PFSK-1 (cell line): ENCODE data around the gene CSF1R.

Experiments used
- FOXP2 ChIP-seq: optimal IDR thresholded peaks from 2 replicates; pipeline ENCODE3; 2011; ENCODE audit warnings: borderline replicate concordance, control low read depth, inconsistent platforms; ENCODE audit not compliant: insufficient read depth; ENCODE audit errors: extremely low read length, extremely low read depth
- POLR2AphosphoS5 ChIP-seq: IDR thresholded peaks from 2 replicates; pipeline ENCODE4 v1.6.1; 2012; ENCODE audit warnings: low read depth, mild to moderate bottlenecking, control low read depth, low read length, moderate library complexity
- SIN3A ChIP-seq: IDR thresholded peaks from 2 replicates; pipeline ENCODE4 v1.6.1; 2012; ENCODE audit warnings: mild to moderate bottlenecking, low read length, moderate library complexity, borderline replicate concordance; ENCODE audit not compliant: insufficient read depth
- TAF1 ChIP-seq: IDR thresholded peaks from 2 replicates; pipeline ENCODE4 v1.6.1; 2012; ENCODE audit warnings: low read length, control low read depth, borderline replicate concordance; ENCODE audit not compliant: insufficient read depth
- TF ChIP-seq, protein P1 (sequence below), 2 experiments: IDR thresholded peaks; 2 replicates each; pipeline versions ENCODE4 v1.6.1 to v1.8.0; 2011 to 2012; ENCODE audit warnings: low read depth in 2 of 2, low read length in 2 of 2, control low read depth in 1 of 2, inconsistent platforms in 1 of 2, mild to moderate bottlenecking in 1 of 2, moderate library complexity in 1 of 2; ENCODE audit not compliant: insufficient read depth in 1 of 2

The CSF1R gene

DNA sequence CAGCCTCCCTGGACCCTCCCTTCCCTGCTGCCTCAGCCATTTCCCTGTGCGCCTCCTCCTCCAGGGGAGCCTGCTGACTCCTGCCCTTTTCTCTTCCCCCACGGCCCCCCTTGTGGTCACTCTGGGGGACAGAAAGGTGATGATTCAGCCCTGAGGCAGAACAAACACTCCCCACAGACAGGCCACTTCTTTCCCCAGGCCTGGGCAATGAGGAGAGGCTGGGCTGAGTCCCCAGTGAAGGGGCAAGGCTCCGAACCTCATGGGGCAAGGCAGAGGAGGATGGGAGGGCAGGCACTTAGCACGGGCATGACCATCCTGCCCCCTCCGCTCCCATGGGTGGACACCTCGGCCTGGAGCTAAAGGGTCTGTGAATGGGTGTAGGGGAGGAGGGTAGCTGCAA lies 21.0 kb downstream of the CSF1R start:
- TF ChIP-seq, protein P1, sequence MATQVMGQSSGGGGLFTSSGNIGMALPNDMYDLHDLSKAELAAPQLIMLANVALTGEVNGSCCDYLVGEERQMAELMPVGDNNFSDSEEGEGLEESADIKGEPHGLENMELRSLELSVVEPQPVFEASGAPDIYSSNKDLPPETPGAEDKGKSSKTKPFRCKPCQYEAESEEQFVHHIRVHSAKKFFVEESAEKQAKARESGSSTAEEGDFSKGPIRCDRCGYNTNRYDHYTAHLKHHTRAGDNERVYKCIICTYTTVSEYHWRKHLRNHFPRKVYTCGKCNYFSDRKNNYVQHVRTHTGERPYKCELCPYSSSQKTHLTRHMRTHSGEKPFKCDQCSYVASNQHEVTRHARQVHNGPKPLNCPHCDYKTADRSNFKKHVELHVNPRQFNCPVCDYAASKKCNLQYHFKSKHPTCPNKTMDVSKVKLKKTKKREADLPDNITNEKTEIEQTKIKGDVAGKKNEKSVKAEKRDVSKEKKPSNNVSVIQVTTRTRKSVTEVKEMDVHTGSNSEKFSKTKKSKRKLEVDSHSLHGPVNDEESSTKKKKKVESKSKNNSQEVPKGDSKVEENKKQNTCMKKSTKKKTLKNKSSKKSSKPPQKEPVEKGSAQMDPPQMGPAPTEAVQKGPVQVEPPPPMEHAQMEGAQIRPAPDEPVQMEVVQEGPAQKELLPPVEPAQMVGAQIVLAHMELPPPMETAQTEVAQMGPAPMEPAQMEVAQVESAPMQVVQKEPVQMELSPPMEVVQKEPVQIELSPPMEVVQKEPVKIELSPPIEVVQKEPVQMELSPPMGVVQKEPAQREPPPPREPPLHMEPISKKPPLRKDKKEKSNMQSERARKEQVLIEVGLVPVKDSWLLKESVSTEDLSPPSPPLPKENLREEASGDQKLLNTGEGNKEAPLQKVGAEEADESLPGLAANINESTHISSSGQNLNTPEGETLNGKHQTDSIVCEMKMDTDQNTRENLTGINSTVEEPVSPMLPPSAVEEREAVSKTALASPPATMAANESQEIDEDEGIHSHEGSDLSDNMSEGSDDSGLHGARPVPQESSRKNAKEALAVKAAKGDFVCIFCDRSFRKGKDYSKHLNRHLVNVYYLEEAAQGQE (IDR thresholded peaks at IDR 0.05; ENCODE audit: insufficient read depth in 1 of 2, low read depth in 2 of 2, low read length in 2 of 2): no peak
- TF ChIP-seq FOXP2 (no peak), SIN3A (no peak), POLR2AphosphoS5 (no peak)

DNA sequence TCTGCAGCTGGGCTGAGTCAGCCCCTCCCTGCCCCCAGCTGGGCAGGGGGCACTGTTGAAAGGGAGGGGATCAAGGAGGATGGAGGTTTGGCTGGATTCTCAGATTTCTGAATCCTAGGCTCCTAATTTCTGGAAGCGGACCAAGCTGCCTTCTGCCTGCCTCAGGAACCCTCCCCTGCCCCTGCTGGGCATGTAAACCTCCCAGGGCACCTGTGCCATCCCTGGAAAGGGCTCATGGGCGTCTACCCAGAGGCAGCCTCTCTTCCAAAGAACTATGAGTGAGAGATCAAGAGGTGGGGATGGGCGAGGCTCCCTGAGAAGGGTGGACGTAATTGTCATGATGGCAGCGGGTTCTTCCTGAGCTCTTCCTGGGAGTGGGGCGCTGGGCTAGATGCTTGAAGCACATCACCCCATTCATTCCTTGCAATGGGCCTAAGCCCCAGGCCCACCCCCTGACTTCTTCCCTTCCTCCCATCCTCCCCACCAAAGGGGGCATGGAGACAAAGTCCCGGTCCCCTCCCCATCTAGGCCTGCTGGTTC lies 21.6 kb downstream of the CSF1R start:
- TF ChIP-seq FOXP2 (no peak), TAF1 (no peak), POLR2AphosphoS5 (no peak), SIN3A (no peak)
- TF ChIP-seq, protein P1 (IDR thresholded peaks at IDR 0.05; ENCODE audit: insufficient read depth in 1 of 2, low read depth in 2 of 2, low read length in 2 of 2): no peak

DNA sequence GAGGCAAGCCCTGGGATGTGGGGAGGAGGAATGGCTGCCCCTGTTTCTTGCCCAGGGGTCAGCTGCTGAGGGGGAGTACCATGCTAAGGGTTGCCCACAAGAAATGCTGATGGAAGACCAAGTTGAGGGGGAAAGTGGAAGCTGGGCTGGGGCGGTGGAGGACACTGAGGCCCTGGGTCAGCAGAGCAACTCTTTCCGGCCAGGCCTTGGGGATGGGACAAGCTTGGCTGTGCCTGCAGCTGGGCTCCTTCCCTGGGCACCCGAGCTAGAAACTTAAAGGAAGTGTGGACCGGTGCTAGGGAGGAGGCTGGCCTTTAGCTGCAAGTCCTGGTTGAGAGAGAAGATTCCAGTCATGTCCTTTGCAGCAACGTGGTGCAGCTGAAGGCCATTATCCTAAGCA lies 22.7 kb downstream of the CSF1R start:
- TF ChIP-seq TAF1 (no peak), POLR2AphosphoS5 (no peak), FOXP2 (no peak), SIN3A (no peak)
- TF ChIP-seq, protein P1 (IDR thresholded peaks at IDR 0.05; ENCODE audit: insufficient read depth in 1 of 2, low read depth in 2 of 2, low read length in 2 of 2): no peak

DNA sequence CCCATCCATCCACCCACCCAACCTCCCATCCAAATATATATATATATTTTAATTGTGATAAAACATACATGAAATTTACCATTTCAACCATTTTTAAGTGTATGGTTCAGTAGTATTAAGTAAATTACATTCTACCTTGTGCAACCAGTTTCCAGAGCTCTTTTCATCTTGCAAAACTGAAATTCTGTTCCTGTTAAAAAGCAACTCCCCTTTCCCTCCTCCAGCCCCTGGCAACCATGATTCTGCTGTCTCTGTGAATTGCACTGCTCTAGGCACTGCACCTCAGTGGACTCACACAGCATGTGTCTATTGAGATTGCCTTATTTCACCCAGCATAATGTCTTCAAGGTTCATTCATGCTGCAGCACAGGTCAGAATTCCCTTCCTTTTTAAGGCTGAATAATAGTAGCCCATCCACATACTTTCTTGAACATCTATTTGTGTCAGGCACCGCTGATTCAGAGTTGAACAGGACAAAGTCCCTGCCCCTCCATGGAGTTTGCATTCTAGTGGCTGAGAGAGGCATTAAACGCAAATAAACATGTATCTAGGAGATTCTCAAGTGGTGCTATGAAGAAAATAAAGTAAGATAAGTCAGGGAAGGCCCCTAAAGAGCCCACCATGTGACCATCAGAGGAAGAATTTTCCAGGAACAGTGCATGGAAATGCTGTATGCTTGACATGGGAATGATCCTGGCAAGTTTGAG lies 24.0 kb downstream of the CSF1R start:
- no peak for TF ChIP-seq FOXP2
- no peak for TF ChIP-seq TAF1
- no peak for TF ChIP-seq POLR2AphosphoS5
- TF ChIP-seq, protein P1 (IDR thresholded peaks at IDR 0.05; ENCODE audit: insufficient read depth in 1 of 2, low read depth in 2 of 2, low read length in 2 of 2): no peak
- TF ChIP-seq SIN3A: no peak

DNA sequence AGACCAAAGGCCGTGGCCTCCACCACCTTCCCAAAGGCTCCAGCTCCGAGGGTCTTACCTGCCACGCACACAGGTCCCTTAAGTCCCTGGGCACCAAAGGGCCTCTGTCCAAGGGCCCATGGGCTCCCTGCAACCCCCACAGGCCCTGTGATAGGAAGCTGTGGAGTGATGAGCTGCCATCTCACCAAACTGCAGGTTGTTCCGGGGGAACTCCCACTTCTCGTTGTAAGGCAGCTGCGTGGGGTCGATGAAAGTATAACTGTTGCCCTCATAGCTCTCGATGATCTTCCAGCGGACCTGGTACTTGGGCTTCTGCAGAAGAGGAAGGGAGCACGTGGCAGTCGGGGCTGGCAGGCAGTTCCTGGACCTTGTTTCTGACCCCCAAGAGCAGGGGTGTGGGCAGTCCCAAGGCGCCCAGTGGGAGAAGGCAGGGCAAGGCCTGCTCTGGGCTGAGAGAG lies 24.8 kb downstream of the CSF1R start:
- no peak for TF ChIP-seq FOXP2
- TF ChIP-seq TAF1: no peak
- no peak for TF ChIP-seq SIN3A
- TF ChIP-seq POLR2AphosphoS5: no peak
- TF ChIP-seq, protein P1 (IDR thresholded peaks at IDR 0.05; ENCODE audit: insufficient read depth in 1 of 2, low read depth in 2 of 2, low read length in 2 of 2): no peak
